OCI-LY3 (cell line): ENCODE measurements around the gene EDEM3.

Source experiments
- H2AFZ ChIP-seq: fragments of 200-600, 300-600 bp; shearing (Covaris generic); 2 replicates; pipeline ENCODE4 v1.6.0; 2014; ENCODE audit warnings: antibody characterized with exemption, low read depth, low read length
- H3K27ac ChIP-seq: fragments of 200-600, 300-600 bp; sonication (generic); 2 replicates; pipeline ENCODE4 v1.5.1; 2014; ENCODE audit warnings: mild to moderate bottlenecking, low read length, moderate library complexity, mixed read lengths
- H3K27me3 ChIP-seq: fragments of 200-600, 300-600 bp; sonication (generic); 2 replicates; pipeline ENCODE4 v1.6.1; 2014; ENCODE audit warnings: low read depth, low read length, mixed read lengths
- H3K36me3 ChIP-seq: fragments of 200-600, 300-600 bp; sonication (generic); replicated peaks from 2 replicates; pipeline ENCODE3; 2014; ENCODE audit warnings: low read depth, low read length, mixed read lengths
- H3K4me1 ChIP-seq: fragments of 300-600, 200-600 bp; sonication (generic); 2 replicates; pipeline ENCODE4 v1.6.1; 2014; ENCODE audit warnings: low read length, mixed read lengths
- H3K4me2 ChIP-seq: fragments of 200-600, 300-600 bp; sonication (generic); 2 replicates; pipeline ENCODE4 v1.6.1; 2014; ENCODE audit warnings: low read length, mixed read lengths
- H3K4me3 ChIP-seq: fragments of 300-600, 200-600 bp; sonication (generic); 2 replicates; pipeline ENCODE4 v1.5.1; 2014; ENCODE audit warnings: antibody characterized with exemption, mild to moderate bottlenecking, low read length, moderate library complexity
- H3K79me2 ChIP-seq: fragments of 300-600, 200-600 bp; shearing (Covaris generic); 2 replicates; pipeline ENCODE4 v1.6.1; 2014; ENCODE audit warnings: mild to moderate bottlenecking, low read length, mixed read lengths
- H3K9ac ChIP-seq: fragments of 300-600, 200-600 bp; shearing (Covaris generic); 2 replicates; pipeline ENCODE4 v1.6.0; 2014; ENCODE audit warnings: mild to moderate bottlenecking, low read length, moderate library complexity
- H3K9me3 ChIP-seq: fragments of 200-600, 300-600 bp; shearing (Covaris generic); 2 replicates; pipeline ENCODE4 v1.6.1; 2014; ENCODE audit warnings: low read length, mixed read lengths; ENCODE audit not compliant: insufficient read depth
- H4K20me1 ChIP-seq: fragments of 200-600, 300-600 bp; sonication (generic); 2 replicates; pipeline ENCODE4 v1.6.1; 2016; ENCODE audit warnings: low read length, mixed read lengths; ENCODE audit not compliant: insufficient read depth
- EZH2phosphoT487 ChIP-seq: fragments of 200-600 bp; shearing (Covaris generic); IDR thresholded peaks from 2 replicates; pipeline ENCODE4 v1.6.1; 2018; ENCODE audit warnings: antibody characterized with exemption, mixed run types, low read depth
- TF ChIP-seq, protein P1 (sequence below): fragments of 200-600, 300-600 bp; sonication (generic); IDR thresholded peaks from 2 replicates; pipeline ENCODE4 v1.5.1; 2014; ENCODE audit warnings: antibody characterized with exemption, low read length, low read depth

EDEM3 gene

DNA sequence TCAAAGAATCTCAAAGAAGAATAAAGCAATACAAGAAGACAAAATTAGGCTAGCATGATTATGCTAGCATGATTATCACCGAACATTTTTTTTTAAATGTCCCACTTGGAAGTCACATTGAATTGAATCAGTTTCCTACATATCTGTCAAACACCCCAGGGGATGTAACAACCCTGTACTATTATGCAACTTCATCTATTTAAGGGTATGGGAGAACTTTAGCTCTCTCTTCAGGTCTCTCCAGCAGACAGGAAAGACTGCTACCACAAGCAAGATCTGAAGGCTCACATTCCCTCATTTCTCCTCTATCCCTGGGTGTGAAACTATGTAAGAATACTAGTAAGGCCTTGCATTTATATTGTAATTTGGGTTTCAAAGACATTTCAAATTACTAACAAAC, 52.8 kb downstream of the EDEM3 start:
- Histone ChIP-seq H3K27ac (no peak overlapping the region), H3K79me2 (no peaks in the 10 kb centered on the region), H3K9ac (no peak overlapping the region), H3K4me3 (no peak overlapping the region), H3K9me3 (no peaks in the 10 kb centered on the region), H3K4me1 (no peaks in the 10 kb centered on the region), H3K36me3 (peaks cover 15% of the 10 kb centered on the region), H3K27me3 (no peaks in the 10 kb centered on the region), H3K4me2 (no peak overlapping the region), H2AFZ (no peak overlapping the region), H4K20me1 (no peaks in the 10 kb centered on the region)
- TF ChIP-seq, protein P1, sequence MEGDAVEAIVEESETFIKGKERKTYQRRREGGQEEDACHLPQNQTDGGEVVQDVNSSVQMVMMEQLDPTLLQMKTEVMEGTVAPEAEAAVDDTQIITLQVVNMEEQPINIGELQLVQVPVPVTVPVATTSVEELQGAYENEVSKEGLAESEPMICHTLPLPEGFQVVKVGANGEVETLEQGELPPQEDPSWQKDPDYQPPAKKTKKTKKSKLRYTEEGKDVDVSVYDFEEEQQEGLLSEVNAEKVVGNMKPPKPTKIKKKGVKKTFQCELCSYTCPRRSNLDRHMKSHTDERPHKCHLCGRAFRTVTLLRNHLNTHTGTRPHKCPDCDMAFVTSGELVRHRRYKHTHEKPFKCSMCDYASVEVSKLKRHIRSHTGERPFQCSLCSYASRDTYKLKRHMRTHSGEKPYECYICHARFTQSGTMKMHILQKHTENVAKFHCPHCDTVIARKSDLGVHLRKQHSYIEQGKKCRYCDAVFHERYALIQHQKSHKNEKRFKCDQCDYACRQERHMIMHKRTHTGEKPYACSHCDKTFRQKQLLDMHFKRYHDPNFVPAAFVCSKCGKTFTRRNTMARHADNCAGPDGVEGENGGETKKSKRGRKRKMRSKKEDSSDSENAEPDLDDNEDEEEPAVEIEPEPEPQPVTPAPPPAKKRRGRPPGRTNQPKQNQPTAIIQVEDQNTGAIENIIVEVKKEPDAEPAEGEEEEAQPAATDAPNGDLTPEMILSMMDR: no peak
- no peak for TF ChIP-seq EZH2phosphoT487

DNA sequence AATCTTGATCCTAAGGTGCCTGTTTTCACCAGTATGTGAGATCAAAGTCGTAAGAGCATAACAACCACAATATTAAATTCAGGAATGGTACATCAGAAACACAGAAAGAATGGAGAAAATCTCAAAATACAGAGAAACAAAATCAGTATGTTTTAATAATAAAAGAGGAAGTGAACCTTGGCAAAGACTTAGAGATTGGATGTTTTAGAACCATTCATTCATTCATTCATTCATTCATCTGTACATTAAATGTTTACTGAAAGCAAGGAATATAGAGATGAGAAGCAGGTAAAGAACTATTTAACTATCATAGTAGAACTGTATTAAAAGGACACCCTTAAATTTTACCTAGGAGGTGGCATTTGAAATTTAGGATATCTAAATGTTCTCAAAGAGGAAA, 55.7 kb downstream of the EDEM3 start:
- Histone ChIP-seq H3K36me3 (peaks cover 11% of the 10 kb centered on the region), H3K4me2 (no peak overlapping the region), H3K79me2 (no peaks in the 10 kb centered on the region), H3K4me1 (no peaks in the 10 kb centered on the region), H3K4me3 (no peak overlapping the region), H4K20me1 (no peaks in the 10 kb centered on the region), H3K9ac (no peak overlapping the region), H3K9me3 (no peaks in the 10 kb centered on the region), H2AFZ (no peak overlapping the region), H3K27ac (no peak overlapping the region), H3K27me3 (no peaks in the 10 kb centered on the region)
- TF ChIP-seq, protein P1: no peak
- no peak for TF ChIP-seq EZH2phosphoT487

DNA sequence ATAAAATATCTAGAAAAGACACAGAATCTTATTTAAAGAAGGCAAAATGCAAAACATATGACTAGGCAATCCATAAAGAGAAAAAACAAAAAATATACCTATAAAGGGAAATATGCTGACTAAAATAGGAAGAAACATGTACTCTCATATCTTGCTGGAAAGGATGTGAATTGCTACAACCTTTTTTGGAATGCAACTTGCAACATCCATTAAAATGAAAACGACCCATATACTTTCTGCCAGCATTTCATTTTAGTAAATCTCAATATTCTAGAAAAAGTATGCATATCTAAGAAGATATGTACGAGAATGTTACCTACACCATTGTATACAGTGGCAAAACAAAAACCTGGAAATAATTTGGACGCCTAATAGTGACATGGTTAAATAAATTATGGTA, 56.6 kb downstream of the EDEM3 start:
- no peak overlapping the region for H3K4me3 ChIP-seq
- H4K20me1 ChIP-seq: no peaks in the 10 kb centered on the region
- TF ChIP-seq, protein P1: no peak
- TF ChIP-seq EZH2phosphoT487: no peak
- H3K36me3 ChIP-seq: peaks cover 16% of the 10 kb centered on the region
- no peak overlapping the region for H3K27ac ChIP-seq
- H3K4me2 ChIP-seq: no peak overlapping the region
- H3K79me2 ChIP-seq: no peaks in the 10 kb centered on the region
- no peaks in the 10 kb centered on the region for H3K27me3 ChIP-seq
- no peak overlapping the region for H3K9ac ChIP-seq
- H2AFZ ChIP-seq: no peak overlapping the region
- H3K9me3 ChIP-seq: no peaks in the 10 kb centered on the region
- no peaks in the 10 kb centered on the region for H3K4me1 ChIP-seq

DNA sequence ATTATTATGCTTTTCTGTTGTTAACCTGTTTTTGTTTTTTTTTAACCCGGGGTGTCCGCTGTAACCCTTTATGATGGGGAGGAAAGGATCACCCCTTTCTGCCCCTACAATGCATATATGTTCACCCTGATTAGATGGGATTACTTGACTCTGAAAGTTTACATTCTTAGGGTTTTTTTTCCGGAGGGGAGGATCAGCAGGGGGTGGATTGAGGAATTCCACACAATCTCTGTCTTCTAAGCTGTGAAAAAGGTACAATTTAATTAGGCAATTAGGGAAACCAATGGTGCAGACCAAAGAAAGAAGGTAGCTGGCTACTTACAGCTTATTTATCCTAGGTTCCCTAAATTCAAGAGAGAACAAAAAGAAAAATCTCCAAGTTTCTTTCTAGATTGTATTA, 58.3 kb downstream of the EDEM3 start:
- Histone ChIP-seq H3K9ac (no peak overlapping the region), H3K9me3 (no peaks in the 10 kb centered on the region), H3K4me3 (no peak overlapping the region), H3K36me3 (peaks cover 9% of the 10 kb centered on the region), H3K27me3 (no peaks in the 10 kb centered on the region), H3K4me1 (no peaks in the 10 kb centered on the region), H3K79me2 (no peaks in the 10 kb centered on the region), H4K20me1 (no peaks in the 10 kb centered on the region), H3K4me2 (no peak overlapping the region), H3K27ac (no peak overlapping the region), H2AFZ (no peak overlapping the region)
- TF ChIP-seq, protein P1: no peak
- no peak for TF ChIP-seq EZH2phosphoT487
